Measurements from ENCODE around the gene CCDC124. TPM values are rescaled to one million over a fixed set of nuclear protein-coding genes. Genes with fewer than 3 reads are reported as not detected.

The CCDC124 gene
- polyA plus RNA-seq, 1 of the 3 experiments (the other 2 are of a cell fraction) = 231 TPM

GRCh38 chr19:17966550-17967256 is 33.9 kb downstream of the CCDC124 start, which contains the start of gene KCNN1:
Gene KCNN1, plus strand, starts transcription at chr19:17967107. Its CDS starts 6,782 bp downstream, at chr19:17973889.
- 12% methylated on average over 12 of the region's 59 CpGs for WGBS (ENCODE audit: low lambda C conversion rate)
- Histone ChIP-seq H4K20me1 (ENCODE audit: insufficient read depth) (no peaks in the 10 kb centered on the region), H3K4me1 (ENCODE audit: control insufficient read depth in 1 of 2, insufficient read depth in 2 of 2, low read depth in 1 of 2, low read length in 1 of 2) (peaks cover 0 to 13% of the 10 kb centered on the region in 2 experiments; a peak in 2 of 4 replicates), H3K36me3 (replicated peaks in 1 of 2; ENCODE audit: control insufficient read depth in 1 of 2, insufficient read depth in 2 of 2, low read length in 1 of 2) (no peaks in the 10 kb centered on the region), H3K4me2 (peak within 1 kb of the TSS; percentile 86), H3K9me3 (no peaks in the 10 kb centered on the region), H3K9me2 (no peaks in the 10 kb centered on the region), H2AFZ (ENCODE audit: low read depth) (peak within 1 kb of the TSS; percentile 74; the same call in 1 of the 2 replicates), H3K9ac (peak within 1 kb of the TSS; percentile 30; the same call in 1 of the 2 replicates), H3F3A (replicated peaks; ENCODE audit: insufficient read depth) (no peaks in the 10 kb centered on the region), H3K79me2 (ENCODE audit: insufficient read depth) (no peaks in the 10 kb centered on the region), H3K27ac (ENCODE audit: low read depth in 2 of 2, low read length in 1 of 2) (no peak within 1 kb of the TSS), H3K27me3 (ENCODE audit: insufficient read depth) (0 out of 2 replicates have a peak, but pooled peaks cover 4% of the 10 kb centered on the region), H3K4me3 (ENCODE audit: low read depth in 2 of 2, low read length in 1 of 2) (peak within 1 kb of the TSS; percentile 67 to 68)
- peak; percentile 98 for DNase-seq
- TF ChIP-seq MXI1 (IDR thresholded peaks at IDR 0.05; ENCODE audit: low read depth, low read length) (no peak), USF1 (IDR thresholded peaks at IDR 0.05; ENCODE audit: borderline replicate concordance, low read depth) (no peak)
- ChIA-PET CTCF (interaction anchor here (0.5 to 4.3 kb wide), 10 partner anchors 9 to 499 kb away, joined by 3 to 41 read pairs (median 4); no protein-coding TSS in a partner anchor), POLR2A (interaction anchor here (0.5 kb wide), 1 partner anchor 99 kb away, joined by 3 read pairs; no protein-coding TSS in a partner anchor)

- POLR2A ChIA-PET = interaction anchor here (0.5 kb wide), 1 partner anchor 100 kb away, joined by 3 read pairs; no protein-coding TSS in a partner anchor
- no peaks in the 10 kb centered on the region for H4K20me1 ChIP-seq (ENCODE audit: insufficient read depth)
- H3K4me3 ChIP-seq (ENCODE audit: low read depth in 2 of 2, low read length in 1 of 2) = peak overlapping the region; percentile 67 to 68
- H3K9me2 ChIP-seq = no peaks in the 10 kb centered on the region
- no peaks in the 10 kb centered on the region for H3K36me3 ChIP-seq (replicated peaks in 1 of 2; ENCODE audit: control insufficient read depth in 1 of 2, insufficient read depth in 2 of 2, low read length in 1 of 2)
- 8% methylated on average over 19 of the region's 35 CpGs for WGBS (ENCODE audit: low lambda C conversion rate)
- CTCF ChIA-PET = interaction anchor here (0.5 to 4.3 kb wide), 7 partner anchors 10 to 500 kb away, joined by 3 to 41 read pairs (median 4); no protein-coding TSS in a partner anchor
- H3K9me3 ChIP-seq = no peaks in the 10 kb centered on the region
- no peak overlapping the region for H3K27ac ChIP-seq (ENCODE audit: low read depth in 2 of 2, low read length in 1 of 2)
- no peaks in the 10 kb centered on the region for H3K79me2 ChIP-seq (ENCODE audit: insufficient read depth)
- 0 out of 2 replicates have a peak, but pooled peaks cover 4% of the 10 kb centered on the region for H3K27me3 ChIP-seq (ENCODE audit: insufficient read depth)
- H3K4me1 ChIP-seq (ENCODE audit: control insufficient read depth in 1 of 2, insufficient read depth in 2 of 2, low read depth in 1 of 2, low read length in 1 of 2) = peaks cover 0 to 13% of the 10 kb centered on the region in 2 experiments; a peak in 2 of 4 replicates
- 0 out of 2 replicates have a peak overlapping the region, but pooled peaks have one; percentile 41 for H2AFZ ChIP-seq (ENCODE audit: low read depth)
- TF ChIP-seq MXI1 (IDR thresholded peaks at IDR 0.05; ENCODE audit: low read depth, low read length) = 0 out of 2 replicates have a peak, but pooled peaks have one; percentile 9
- TF ChIP-seq RXRA (IDR thresholded peaks at IDR 0.05; ENCODE audit: borderline replicate concordance, low read depth) = no peak
- TF ChIP-seq FOXJ3 (CRISPR knock-in tag; IDR thresholded peaks at IDR 0.05) = 0 out of 2 replicates have a peak, but pooled peaks have one; percentile 17
- peak; percentile 90 for DNase-seq
- H3F3A ChIP-seq (replicated peaks; ENCODE audit: insufficient read depth) = no peaks in the 10 kb centered on the region
- peak overlapping the region; percentile 86 for H3K4me2 ChIP-seq
- peak overlapping the region; percentile 30; the same call in 1 of the 2 replicates for H3K9ac ChIP-seq
Observed at GRCh38 chr19:17967257-17968051, 34.6 kb downstream of the CCDC124 start.

GRCh38 chr19:17968362-17968761 is 35.5 kb downstream of the CCDC124 start:
- peak; percentile 39 for DNase-seq
- no peak for TF ChIP-seq SMC3 (IDR thresholded peaks at IDR 0.05; ENCODE audit: low read depth, low read length)
- TF ChIP-seq ELF1 (IDR thresholded peaks at IDR 0.05) = no peak
- TF ChIP-seq NFIC (IDR thresholded peaks at IDR 0.05; ENCODE audit: borderline replicate concordance) = no peak
- no peak for TF ChIP-seq RFX5 (IDR thresholded peaks at IDR 0.05; ENCODE audit: low read length)
- TF ChIP-seq IRF3 (IDR thresholded peaks at IDR 0.05; ENCODE audit: low read depth, low read length) = no peak
- H3K4me1 ChIP-seq (ENCODE audit: control insufficient read depth in 1 of 2, insufficient read depth in 2 of 2, low read depth in 1 of 2, low read length in 1 of 2) = peaks cover 0 to 13% of the 10 kb centered on the region in 2 experiments; a peak in 2 of 4 replicates
- H3K9me2 ChIP-seq = no peaks in the 10 kb centered on the region
- no peaks in the 10 kb centered on the region for H3F3A ChIP-seq (replicated peaks; ENCODE audit: insufficient read depth)
- no peaks in the 10 kb centered on the region for H4K20me1 ChIP-seq (ENCODE audit: insufficient read depth)
- H3K27me3 ChIP-seq (ENCODE audit: insufficient read depth) = 0 out of 2 replicates have a peak, but pooled peaks cover 4% of the 10 kb centered on the region
- no peak overlapping the region for H3K4me3 ChIP-seq (ENCODE audit: low read depth in 2 of 2, low read length in 1 of 2)
- no peaks in the 10 kb centered on the region for H3K9me3 ChIP-seq
- no peak overlapping the region for H3K4me2 ChIP-seq
- H2AFZ ChIP-seq (ENCODE audit: low read depth) = no peak overlapping the region
- H3K36me3 ChIP-seq (replicated peaks in 1 of 2; ENCODE audit: control insufficient read depth in 1 of 2, insufficient read depth in 2 of 2, low read length in 1 of 2) = no peaks in the 10 kb centered on the region
- H3K79me2 ChIP-seq (ENCODE audit: insufficient read depth) = no peaks in the 10 kb centered on the region
- no peak overlapping the region for H3K27ac ChIP-seq (ENCODE audit: low read depth in 2 of 2, low read length in 1 of 2)
- H3K9ac ChIP-seq = no peak overlapping the region
- ChIA-PET CTCF (interaction anchor here (0.7 to 4.3 kb wide), 3 partner anchors 22 to 31 kb away, joined by 3 to 41 read pairs (median 3); no protein-coding TSS in a partner anchor), POLR2A (no interaction called here)
- WGBS (ENCODE audit: low lambda C conversion rate) = 71% methylated on average over 3 of the region's 4 CpGs
